GM12873 (cell line): ENCODE data around the gene THOC7.

ENCODE experiments used
- TF ChIP-seq, protein P1 (sequence below): IDR thresholded peaks from 2 replicates; pipeline ENCODE4 v1.5.1; 2012; ENCODE audit warnings: low read depth, mild to moderate bottlenecking, moderate library complexity, low read length, control low read depth; ENCODE audit not compliant: insufficient read depth; ENCODE audit errors: missing control alignments

THOC7 gene

DNA sequence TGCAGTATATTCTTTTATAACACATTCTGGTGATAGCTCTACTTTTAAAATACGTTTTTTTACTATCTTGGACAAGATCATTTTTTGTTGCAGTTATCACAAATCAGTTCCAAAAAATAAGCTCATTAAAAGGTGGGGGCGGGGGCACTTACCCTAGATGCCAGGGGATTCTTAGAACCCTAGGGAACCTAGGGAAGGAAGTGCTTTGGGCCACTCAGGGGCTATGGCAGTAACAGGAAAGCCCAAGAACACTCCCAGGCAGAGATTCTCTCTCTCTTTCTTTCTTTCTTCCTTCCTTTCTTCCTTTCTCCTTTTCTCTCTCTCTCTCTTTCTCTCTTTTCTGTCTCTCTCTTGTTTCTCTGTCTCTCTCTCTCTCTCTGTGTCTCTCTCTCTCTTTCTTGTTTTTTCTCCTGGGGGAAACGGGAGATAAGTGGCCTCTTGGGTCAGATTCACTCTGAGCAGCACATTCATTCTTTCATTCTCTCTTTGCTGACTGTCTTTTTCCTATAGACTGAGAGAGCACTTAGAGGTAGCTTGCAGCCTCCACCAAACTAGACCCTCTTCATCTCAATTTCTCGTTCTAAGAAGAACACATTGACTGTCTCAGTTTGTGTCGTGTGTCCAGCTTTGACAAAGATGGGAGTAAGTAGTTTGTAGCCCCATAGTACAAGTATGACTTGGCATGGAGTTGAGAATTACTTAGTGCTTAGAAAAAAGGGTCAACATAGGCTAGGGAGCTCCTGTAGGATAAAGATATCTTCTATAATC is 32.0 kb upstream of the THOC7 start:
- TF ChIP-seq, protein P1, sequence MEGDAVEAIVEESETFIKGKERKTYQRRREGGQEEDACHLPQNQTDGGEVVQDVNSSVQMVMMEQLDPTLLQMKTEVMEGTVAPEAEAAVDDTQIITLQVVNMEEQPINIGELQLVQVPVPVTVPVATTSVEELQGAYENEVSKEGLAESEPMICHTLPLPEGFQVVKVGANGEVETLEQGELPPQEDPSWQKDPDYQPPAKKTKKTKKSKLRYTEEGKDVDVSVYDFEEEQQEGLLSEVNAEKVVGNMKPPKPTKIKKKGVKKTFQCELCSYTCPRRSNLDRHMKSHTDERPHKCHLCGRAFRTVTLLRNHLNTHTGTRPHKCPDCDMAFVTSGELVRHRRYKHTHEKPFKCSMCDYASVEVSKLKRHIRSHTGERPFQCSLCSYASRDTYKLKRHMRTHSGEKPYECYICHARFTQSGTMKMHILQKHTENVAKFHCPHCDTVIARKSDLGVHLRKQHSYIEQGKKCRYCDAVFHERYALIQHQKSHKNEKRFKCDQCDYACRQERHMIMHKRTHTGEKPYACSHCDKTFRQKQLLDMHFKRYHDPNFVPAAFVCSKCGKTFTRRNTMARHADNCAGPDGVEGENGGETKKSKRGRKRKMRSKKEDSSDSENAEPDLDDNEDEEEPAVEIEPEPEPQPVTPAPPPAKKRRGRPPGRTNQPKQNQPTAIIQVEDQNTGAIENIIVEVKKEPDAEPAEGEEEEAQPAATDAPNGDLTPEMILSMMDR: no peak

GRCh38 chr3:63892773-63893352 is 29.3 kb upstream of the THOC7 start:
- TF ChIP-seq, protein P1: no peak

DNA sequence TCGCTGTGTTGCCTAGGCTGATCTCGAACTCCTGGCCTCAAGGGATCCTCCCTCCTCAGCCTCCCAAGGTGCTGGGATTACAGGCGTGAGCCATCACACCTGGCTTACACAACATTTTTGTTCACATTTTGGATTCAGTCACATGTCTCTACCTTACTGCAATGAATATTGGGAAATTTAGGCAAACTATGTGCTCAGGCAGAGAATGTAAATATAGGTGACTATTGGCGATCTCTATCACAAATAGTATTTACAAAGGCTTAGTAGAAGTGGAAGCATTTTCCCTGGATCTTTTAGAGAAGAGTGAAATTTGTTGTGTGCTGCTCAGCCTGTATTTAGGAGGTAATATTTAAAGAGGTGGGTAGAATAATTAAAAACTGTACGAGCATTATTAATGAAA is 27.9 kb upstream of the THOC7 start:
- TF ChIP-seq, protein P1: no peak

- TF ChIP-seq, protein P1: no peak
These were observed 23.3 kb upstream of the THOC7 start for GRCh38 chr3:63886858-63887257.

DNA sequence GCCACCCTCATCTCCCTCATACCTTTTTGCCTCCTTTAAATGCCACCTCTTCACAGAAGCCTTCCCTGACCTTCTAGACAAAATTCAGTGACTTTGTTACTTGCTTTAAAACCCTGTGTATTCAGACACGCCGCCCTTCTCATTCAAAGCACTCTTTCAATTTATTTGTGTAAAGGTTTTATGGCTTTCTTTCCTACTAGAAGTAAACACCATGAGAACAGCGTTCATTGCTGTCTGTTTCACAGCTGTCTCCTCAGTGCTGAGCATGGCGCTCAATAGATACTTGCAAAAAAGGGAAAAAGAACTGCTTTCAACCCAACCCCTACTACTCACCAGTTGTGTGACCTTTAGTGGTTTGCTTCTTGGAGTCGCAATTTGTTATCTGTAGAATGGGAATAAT is 17.0 kb upstream of the THOC7 start:
- TF ChIP-seq, protein P1: no peak

GRCh38 chr3:63878394-63879060 is 14.9 kb upstream of the THOC7 start:
- TF ChIP-seq, protein P1: no peak

DNA sequence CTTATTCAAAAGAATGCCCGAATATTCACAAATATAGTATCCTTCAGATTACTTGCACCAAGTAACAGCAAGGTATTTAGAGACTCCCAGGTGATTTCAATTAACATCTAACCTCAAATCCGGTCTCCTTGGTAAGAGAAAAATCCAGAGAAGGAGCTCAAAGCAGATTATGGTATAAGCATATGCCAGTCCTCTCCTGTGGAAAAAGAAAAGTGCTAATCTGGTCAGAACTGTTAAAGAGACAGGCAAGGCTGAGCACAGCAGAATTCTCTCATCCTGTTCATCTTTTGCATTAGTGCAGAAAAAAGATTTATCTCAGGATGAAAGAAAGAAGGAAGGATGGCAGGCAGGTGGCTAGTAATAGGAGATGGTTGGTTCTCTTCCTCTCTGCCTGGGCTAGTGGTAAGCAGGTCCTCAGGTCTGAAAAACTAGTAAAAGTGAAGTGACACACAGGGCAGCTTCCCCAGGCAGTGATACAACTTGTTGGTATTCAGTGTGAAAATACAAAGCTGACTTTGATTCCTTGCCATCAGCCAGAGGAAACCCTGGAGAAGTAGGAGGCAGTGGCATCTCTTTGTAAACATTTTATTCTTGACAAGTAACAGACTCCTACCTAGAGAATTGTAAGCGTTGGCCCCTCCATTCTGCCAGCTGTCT is 14.3 kb upstream of the THOC7 start:
- TF ChIP-seq, protein P1: no peak
